Upper lobe of left lung (tissue), 6 donors: ENCODE measurements around the gene SLC6A1. TPM values are rescaled to one million over a fixed set of nuclear protein-coding genes. Genes with fewer than 3 reads are reported as not detected.

Source experiments
- ATAC-seq, 2 donors: fragments of 200-7000 bp; cut with Tn5 transposase; one replicate each; pipeline ENCODE4 v1.9.1; 2022; ENCODE audit warnings: mild to moderate bottlenecking in 2 of 2, moderate library complexity in 2 of 2; ENCODE audit not compliant: low FRiP score in 2 of 2
- DNase-seq, 2 donors: peaks; one replicate each; pipeline ENCODE4 v3.0.0-alpha.2; 2019 to 2020
- H3K27ac ChIP-seq, 4 donors: fragments of 200-600 bp; sonication (generic); one replicate each; pipeline ENCODE4 v1.5.1; 2016 to 2019
- H3K27me3 ChIP-seq, 4 donors: fragments of 200-600 bp; sonication (generic); one replicate each; pipeline ENCODE4 v1.5.1; 2017 to 2019
- H3K36me3 ChIP-seq, 4 donors: fragments of 200-600 bp; sonication (generic); one replicate each; pipeline ENCODE4 v1.5.1; 2016 to 2019
- H3K4me1 ChIP-seq, 4 donors: fragments of 200-600 bp; sonication (generic); one replicate each; pipeline ENCODE4 v1.5.1; 2018 to 2019
- H3K4me3 ChIP-seq, 4 donors: fragments of 200-600 bp; sonication (generic); one replicate each; pipeline ENCODE4 v1.5.1; 2017 to 2019; ENCODE audit warnings: mild to moderate bottlenecking in 2 of 4, moderate library complexity in 1 of 4
- H3K9me3 ChIP-seq, 4 donors: fragments of 200-600 bp; sonication (generic); one replicate each; pipeline ENCODE4 v1.5.1; 2018 to 2019
- EP300 ChIP-seq, 4 donors: sonication (generic); formaldehyde crosslinking; IDR thresholded peaks; one replicate each; pipeline ENCODE4 v1.5.1; 2017; ENCODE audit warnings: antibody characterized with exemption in 4 of 4, control low read depth in 2 of 4
- POLR2A ChIP-seq, 4 donors: fragments of 450-650 bp; IDR thresholded peaks; one replicate each; pipeline ENCODE4 v1.5.1; 2016 to 2017; ENCODE audit warnings: antibody characterized with exemption in 4 of 4, mild to moderate bottlenecking in 2 of 4
- POLR2AphosphoS5 ChIP-seq, 2 donors: sonication (generic); formaldehyde crosslinking; IDR thresholded peaks; one replicate each; pipeline ENCODE4 v1.5.1; 2017; ENCODE audit warnings: antibody characterized with exemption in 2 of 2
- WGBS, 2 donors: methylation state at CpG; one replicate each; pipeline ENCODE4 v1.1.5; 2017 to 2018; 5-methylcytosine and 5-hydroxymethylcytosine counted together
- total RNA-seq, 6 donors: library from RNA; depleted of rRNA in 4 of 6; stranded (reverse); fragments of >200 nt in 4 of 6; gene quantifications; one replicate each; pipeline versions ENCODE4 v1.1.0 to v1.2.1, GENCODE V29; 2016 to 2021
- TF ChIP-seq, protein P1 (sequence below), 6 experiments: fragments of 450-650 bp in 4 of 6; fragments of 200-600 bp in 2 of 6; sonication (generic) in 2 of 6; IDR thresholded peaks; one replicate each; pipeline ENCODE4 v1.5.1; 2016 to 2019; ENCODE audit warnings: antibody characterized with exemption in 6 of 6
- donor health status: DM: no; HTN: no; CAD: no; lungs with moderate emphysema.
- donor health status: DM: no; HTN: yes; CAD: no; lungs with severe emphysema.

The SLC6A1 gene
- total RNA-seq, 6 donors from 2014 or later: 0.46 to 11.5 (median 0.88) TPM

DNA sequence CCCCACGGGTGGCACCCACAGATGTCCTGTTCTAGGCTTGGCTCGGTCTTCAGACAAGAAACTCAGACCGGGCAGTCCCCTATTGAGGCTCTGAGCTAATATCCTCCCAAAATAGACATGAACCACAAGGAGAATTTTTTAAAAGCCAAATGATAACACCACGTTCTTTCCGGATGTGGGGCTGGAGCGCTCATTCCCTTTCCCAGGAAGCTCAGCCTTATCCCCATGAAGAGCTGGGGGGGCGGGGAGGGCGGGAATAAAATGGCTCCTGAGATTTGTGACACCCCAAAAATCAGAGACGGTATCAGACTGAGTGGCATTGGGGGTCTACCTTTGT, 1.1 kb downstream of the SLC6A1 start:
- DNase-seq (no peak), ATAC-seq (no peak)
- Histone ChIP-seq H3K9me3 (no peaks in the 10 kb centered on the region), H3K4me1 (peaks cover 0 to 19% (median 5%) of the 10 kb centered on the region in 4 donors), H3K36me3 (no peaks in the 10 kb centered on the region), H3K4me3 (peak overlapping the region in 2 of 4 donors; percentile 42 to 48), H3K27ac (no peak overlapping the region), H3K27me3 (peaks cover 0 to 18% (median 8%) of the 10 kb centered on the region in 4 donors)
- WGBS, 2 donors: 17 to 23% methylated on average over 9 of the region's 9 CpGs
- TF ChIP-seq, protein P1, sequence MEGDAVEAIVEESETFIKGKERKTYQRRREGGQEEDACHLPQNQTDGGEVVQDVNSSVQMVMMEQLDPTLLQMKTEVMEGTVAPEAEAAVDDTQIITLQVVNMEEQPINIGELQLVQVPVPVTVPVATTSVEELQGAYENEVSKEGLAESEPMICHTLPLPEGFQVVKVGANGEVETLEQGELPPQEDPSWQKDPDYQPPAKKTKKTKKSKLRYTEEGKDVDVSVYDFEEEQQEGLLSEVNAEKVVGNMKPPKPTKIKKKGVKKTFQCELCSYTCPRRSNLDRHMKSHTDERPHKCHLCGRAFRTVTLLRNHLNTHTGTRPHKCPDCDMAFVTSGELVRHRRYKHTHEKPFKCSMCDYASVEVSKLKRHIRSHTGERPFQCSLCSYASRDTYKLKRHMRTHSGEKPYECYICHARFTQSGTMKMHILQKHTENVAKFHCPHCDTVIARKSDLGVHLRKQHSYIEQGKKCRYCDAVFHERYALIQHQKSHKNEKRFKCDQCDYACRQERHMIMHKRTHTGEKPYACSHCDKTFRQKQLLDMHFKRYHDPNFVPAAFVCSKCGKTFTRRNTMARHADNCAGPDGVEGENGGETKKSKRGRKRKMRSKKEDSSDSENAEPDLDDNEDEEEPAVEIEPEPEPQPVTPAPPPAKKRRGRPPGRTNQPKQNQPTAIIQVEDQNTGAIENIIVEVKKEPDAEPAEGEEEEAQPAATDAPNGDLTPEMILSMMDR (IDR thresholded peaks at IDR 0.05): no peak
- TF ChIP-seq EP300 (IDR thresholded peaks at IDR 0.05) (no peak), POLR2AphosphoS5 (IDR thresholded peaks at IDR 0.05) (no peak), POLR2A (IDR thresholded peaks at IDR 0.05) (no peak)

GRCh38 chr3:10994306-10994705, 1.8 kb downstream of the SLC6A1 start:
- H3K27ac ChIP-seq: no peak overlapping the region
- H3K4me3 ChIP-seq: no peak overlapping the region
- no peak for DNase-seq
- H3K9me3 ChIP-seq: no peaks in the 10 kb centered on the region
- H3K4me1 ChIP-seq: peaks cover 0 to 19% (median 5%) of the 10 kb centered on the region in 4 donors
- ATAC-seq: no peak
- H3K27me3 ChIP-seq: peaks cover 0 to 18% (median 8%) of the 10 kb centered on the region in 4 donors
- WGBS, 2 donors: 54 to 79% methylated on average over 2 to 3 of the region's 3 CpGs
- TF ChIP-seq EP300 (IDR thresholded peaks at IDR 0.05): no peak
- TF ChIP-seq, protein P1 (IDR thresholded peaks at IDR 0.05): no peak
- no peak for TF ChIP-seq POLR2A (IDR thresholded peaks at IDR 0.05)
- TF ChIP-seq POLR2AphosphoS5 (IDR thresholded peaks at IDR 0.05): no peak
- no peaks in the 10 kb centered on the region for H3K36me3 ChIP-seq

- Histone ChIP-seq H3K27ac (no peak overlapping the region), H3K4me3 (no peak overlapping the region), H3K36me3 (no peaks in the 10 kb centered on the region), H3K27me3 (peaks cover 0 to 18% (median 8%) of the 10 kb centered on the region in 4 donors), H3K9me3 (no peaks in the 10 kb centered on the region), H3K4me1 (peaks cover 0 to 19% (median 5%) of the 10 kb centered on the region in 4 donors)
- DNase-seq (no peak), ATAC-seq (no peak)
- TF ChIP-seq EP300 (IDR thresholded peaks at IDR 0.05) (no peak), POLR2AphosphoS5 (IDR thresholded peaks at IDR 0.05) (no peak)
- WGBS, 2 donors: 85 to 87% methylated on average over 8 of the region's 8 CpGs
Observed at GRCh38 chr3:10995871-10996270, 3.3 kb downstream of the SLC6A1 start.

DNA sequence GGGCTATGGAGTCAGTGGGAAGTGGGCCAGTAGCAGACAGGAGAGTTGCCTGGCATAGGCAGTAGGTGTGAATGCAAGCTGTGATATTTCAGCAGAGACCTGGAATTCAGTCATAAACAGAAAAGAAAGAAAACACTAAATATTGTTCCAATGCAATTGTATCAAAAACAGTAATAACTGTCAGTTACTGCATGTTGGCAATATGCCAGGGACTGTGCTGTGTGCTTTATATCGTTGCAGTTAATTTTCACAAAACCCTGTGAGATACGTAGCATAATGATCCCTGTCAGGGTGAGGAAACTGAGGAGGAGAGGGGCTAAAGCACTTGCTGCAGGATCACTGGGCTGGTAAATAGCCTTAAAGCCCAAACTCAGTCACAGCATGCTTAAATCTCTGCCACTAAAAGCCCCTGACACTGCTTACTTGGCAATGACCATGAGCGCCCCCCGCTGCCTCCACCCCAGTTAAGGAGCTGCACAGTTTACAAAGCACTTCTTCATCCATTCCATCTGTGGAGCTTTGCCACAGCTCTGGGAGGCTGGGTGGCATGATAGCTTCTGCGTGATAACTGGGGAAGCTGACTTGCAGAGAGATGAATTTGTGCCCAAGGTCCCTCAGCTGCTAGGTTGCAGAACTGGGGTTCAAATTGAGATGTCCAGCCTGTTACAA, 3.9 kb downstream of the SLC6A1 start:
- WGBS, 2 donors: 44 to 79% methylated on average over 2 to 5 of the region's 5 CpGs
- no peaks in the 10 kb centered on the region for H3K36me3 ChIP-seq
- ATAC-seq (no peak), DNase-seq (no peak)
- H3K4me3 ChIP-seq: no peak overlapping the region
- peaks cover 0 to 19% (median 5%) of the 10 kb centered on the region in 4 donors for H3K4me1 ChIP-seq
- no peaks in the 10 kb centered on the region for H3K9me3 ChIP-seq
- peaks cover 0 to 18% (median 6%) of the 10 kb centered on the region in 4 donors for H3K27me3 ChIP-seq
- TF ChIP-seq, protein P1 (IDR thresholded peaks at IDR 0.05): no peak
- TF ChIP-seq POLR2A (IDR thresholded peaks at IDR 0.05): no peak
- no peak for TF ChIP-seq EP300 (IDR thresholded peaks at IDR 0.05)
- TF ChIP-seq POLR2AphosphoS5 (IDR thresholded peaks at IDR 0.05): no peak
- no peak overlapping the region for H3K27ac ChIP-seq

- Histone ChIP-seq H3K4me1 (peaks cover 0 to 15% (median under 1%) of the 10 kb centered on the region in 4 donors), H3K27ac (no peak overlapping the region), H3K9me3 (no peaks in the 10 kb centered on the region), H3K36me3 (no peaks in the 10 kb centered on the region), H3K27me3 (peaks cover 0 to 15% (median 6%) of the 10 kb centered on the region in 4 donors), H3K4me3 (no peak overlapping the region)
- WGBS, 2 donors: 76 to 86% methylated on average over 5 of the region's 5 CpGs
- ATAC-seq: no peak
- TF ChIP-seq EP300 (IDR thresholded peaks at IDR 0.05): no peak
- peak in 1 of 2 donors; percentile 22 for DNase-seq
Observed at GRCh38 chr3:10997196-10997595, 4.6 kb downstream of the SLC6A1 start.

DNA sequence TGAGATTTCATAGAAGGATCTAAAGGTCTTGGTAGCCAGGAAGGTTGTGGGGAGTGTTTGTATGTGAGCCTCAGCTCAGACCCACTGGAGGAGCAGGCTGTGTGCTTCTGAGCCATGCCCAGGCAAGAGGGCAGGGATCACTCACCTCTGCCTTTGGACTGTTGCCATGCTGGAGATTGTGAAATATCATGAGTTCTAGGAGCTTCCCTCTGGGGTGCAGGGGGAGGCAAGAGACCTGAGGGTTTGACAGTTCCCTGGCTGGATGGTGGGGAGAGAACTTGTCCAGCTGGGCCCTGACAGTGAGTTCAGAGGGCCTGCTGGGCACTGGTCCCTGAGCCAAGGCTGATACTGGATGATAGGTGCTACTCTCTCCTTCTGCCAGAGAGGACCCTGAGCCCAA, 6.0 kb downstream of the SLC6A1 start:
- no peaks in the 10 kb centered on the region for H3K9me3 ChIP-seq
- TF ChIP-seq, protein P1 (IDR thresholded peaks at IDR 0.05): no peak
- TF ChIP-seq POLR2AphosphoS5 (IDR thresholded peaks at IDR 0.05) (no peak), POLR2A (IDR thresholded peaks at IDR 0.05) (no peak), EP300 (IDR thresholded peaks at IDR 0.05) (no peak)
- H3K36me3 ChIP-seq: no peaks in the 10 kb centered on the region
- ATAC-seq (peak in 1 of 2 donors; percentile 24), DNase-seq (peak in 1 of 2 donors; percentile 61)
- peaks cover 0 to 7% (median 2%) of the 10 kb centered on the region in 4 donors for H3K27me3 ChIP-seq
- peaks cover 0 to 4% (median 0%) of the 10 kb centered on the region in 4 donors for H3K4me1 ChIP-seq
- H3K4me3 ChIP-seq: no peak overlapping the region
- H3K27ac ChIP-seq: no peak overlapping the region
